Medulla oblongata (tissue), 1 donor: Measurements from ENCODE around the gene PIERCE2.
"Not testable (repeated sequence)": the region's sequence is repeated elsewhere in the genome, so short reads cannot be mapped to it uniquely, and the experiment has no call there.

Experiments
- DNase-seq: peaks from one replicate; pipeline ENCODE4 v3.0.0-alpha.2; 2015; ENCODE audit errors: extremely low spot score

The PIERCE2 gene

DNA sequence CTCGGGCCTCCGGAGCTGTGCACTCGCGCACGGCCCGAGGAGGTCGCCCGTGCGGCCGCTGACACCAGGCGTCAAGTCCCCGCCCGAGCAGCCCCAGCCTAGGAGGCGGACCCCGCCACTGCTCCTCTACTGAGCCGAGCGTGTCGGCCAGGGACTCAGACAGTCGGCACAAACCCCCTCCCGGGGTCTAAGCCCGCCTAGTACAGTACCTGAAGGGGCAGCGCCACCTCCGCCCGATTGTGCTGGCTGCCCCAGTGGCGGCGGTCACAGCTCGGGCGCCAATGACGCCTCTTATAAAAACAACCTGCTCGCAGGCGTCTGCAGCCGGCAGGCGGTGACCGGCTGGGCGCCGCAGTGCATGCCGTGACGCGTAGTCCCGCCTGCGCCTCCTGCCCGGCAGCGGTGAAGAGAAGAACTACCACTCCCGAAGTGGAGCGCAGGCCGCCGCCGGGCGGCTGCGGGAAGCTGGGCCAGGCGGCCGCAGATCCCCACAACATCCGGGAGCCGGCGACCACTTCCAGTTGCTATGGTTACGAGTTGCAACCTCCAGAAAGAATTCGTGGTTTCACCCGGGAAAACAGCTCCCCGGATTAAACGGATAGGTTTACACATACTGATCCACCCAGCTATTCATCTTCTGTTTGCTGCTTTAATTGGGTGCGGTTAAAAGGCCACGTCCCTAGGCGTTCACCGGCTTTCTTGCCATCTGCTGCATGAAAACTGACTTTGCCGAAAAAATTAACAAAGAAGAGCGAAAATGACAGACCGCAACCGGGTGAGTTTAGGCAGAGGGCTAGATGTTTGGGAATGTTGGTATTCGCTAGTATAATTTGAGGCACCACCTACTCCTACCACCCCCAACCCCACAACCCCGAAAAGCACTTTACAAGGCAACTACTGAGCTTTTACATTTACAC lies at the start of gene PIERCE2, which contains the start of gene CCPG1:
Gene PIERCE2, plus strand, starts transcription at position 484 of the 917 bp plus-strand sequence. Its CDS starts 274 bp downstream, at position 758.
Gene CCPG1, minus strand, starts transcription at position 348 of the 917 bp plus-strand sequence. CDS start 18,935 bp downstream, outside the sequence.
- DNase-seq = peak; percentile 93

GRCh38 chr15:55360256-55360655 lies 48.0 kb upstream of the PIERCE2 start:
- DNase-seq = no peak

- no peak for DNase-seq
These were observed 47.2 kb upstream of the PIERCE2 start for GRCh38 chr15:55361048-55361447.

DNA sequence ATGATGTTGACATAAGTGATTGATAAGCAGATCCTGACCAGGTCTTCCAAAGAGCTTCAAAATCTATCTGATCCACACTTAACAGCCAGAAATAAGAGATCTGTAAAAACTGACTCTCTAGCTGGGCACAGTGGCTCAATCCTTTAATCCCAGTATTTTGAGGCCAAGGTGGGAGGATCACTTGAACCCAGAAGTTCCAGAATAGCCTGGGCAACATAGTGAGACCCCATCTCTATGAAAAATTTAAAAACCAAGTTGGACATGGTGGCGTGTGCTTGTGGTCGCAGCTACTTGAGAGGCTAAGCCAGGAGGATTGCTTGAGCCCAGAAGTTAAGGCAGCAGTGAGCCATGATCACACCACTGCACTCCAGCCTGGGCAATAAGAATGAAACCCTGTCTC lies 45.7 kb upstream of the PIERCE2 start:
- no peak for DNase-seq

GRCh38 chr15:55366981-55367380 lies 41.3 kb upstream of the PIERCE2 start:
- no peak for DNase-seq

- DNase-seq = no peak
These were observed 35.4 kb upstream of the PIERCE2 start for GRCh38 chr15:55372701-55373440.

DNA sequence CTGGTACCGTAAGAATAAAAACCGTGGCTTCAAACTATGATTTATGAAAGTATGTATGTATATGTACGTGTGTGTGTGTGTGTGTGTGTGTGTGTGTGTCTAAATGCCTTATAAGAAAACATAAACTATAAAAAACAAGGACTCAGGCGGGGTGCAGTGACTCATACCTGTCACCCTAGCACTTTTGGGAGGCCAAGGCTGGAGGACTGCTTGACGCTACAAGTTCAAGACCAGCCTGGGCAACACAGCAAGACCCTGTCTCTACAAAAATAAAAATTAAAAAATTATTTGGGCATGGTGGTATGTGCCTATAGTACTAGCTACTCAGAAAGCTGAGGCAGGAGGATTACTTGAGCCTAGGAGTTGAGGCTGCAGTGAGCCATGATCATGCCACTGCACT lies 29.2 kb upstream of the PIERCE2 start:
- DNase-seq = no peak

DNA sequence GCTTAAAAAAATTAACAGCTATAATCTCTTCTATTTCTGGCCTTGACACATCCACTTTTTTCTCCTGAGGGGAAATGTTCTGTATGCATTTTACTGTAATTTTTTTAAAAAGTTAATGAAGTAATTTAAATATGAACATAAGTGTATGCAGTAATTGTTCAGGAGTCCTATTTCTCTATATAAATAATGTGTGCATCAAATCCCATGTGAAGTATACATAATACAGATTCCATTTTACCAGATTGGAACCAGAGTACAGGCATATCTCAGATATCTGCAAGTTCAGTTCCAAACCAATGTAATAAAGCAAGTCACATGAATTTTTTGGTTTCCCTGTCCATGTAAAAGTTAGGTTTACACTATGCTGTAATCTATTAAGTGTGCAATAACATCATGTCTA lies 26.7 kb upstream of the PIERCE2 start:
- DNase-seq = no peak

- DNase-seq = no peak
These were observed 24.6 kb upstream of the PIERCE2 start for GRCh38 chr15:55383687-55384086.

DNA sequence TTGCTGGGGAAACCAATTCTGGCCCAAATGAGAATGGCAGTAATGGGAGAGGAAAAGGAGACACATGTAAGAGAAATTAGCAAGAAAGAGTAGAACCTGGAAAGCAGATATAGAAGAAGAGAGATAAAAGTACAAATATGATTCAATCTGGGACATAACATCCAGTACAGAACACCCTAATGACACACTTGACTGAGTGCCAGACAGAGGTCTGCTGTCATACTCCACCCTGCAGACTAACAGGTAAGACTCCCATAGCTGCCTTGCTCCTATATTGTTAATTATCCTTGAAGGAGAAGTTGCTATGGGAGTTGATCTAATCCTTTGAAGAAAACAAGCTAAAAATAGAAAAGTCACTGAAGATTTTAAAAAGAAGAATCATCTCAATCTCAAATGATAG lies 21.3 kb upstream of the PIERCE2 start:
- no peak for DNase-seq

DNA sequence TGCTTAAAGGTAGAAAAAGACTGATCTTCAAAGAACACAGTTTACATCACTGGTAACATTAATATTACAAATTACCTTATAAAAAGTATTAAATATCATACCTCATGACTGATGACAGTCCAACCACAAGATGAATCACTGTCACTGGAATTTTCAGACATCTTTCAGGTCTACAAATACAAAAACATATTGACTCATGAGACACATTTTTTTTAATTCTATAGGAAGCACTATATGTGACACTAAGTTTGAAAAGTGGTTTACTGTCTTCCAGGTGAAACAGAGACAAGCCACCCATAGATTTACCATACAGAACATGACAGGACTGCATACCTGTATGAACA lies 19.1 kb upstream of the PIERCE2 start:
- no peak for DNase-seq

GRCh38 chr15:55394694-55395093 lies 13.6 kb upstream of the PIERCE2 start:
- no peak for DNase-seq

GRCh38 chr15:55398243-55398642 lies 10.1 kb upstream of the PIERCE2 start:
- no peak for DNase-seq

GRCh38 chr15:55400050-55400449 lies 8.2 kb upstream of the PIERCE2 start:
- not testable (repeated sequence) for DNase-seq

DNA sequence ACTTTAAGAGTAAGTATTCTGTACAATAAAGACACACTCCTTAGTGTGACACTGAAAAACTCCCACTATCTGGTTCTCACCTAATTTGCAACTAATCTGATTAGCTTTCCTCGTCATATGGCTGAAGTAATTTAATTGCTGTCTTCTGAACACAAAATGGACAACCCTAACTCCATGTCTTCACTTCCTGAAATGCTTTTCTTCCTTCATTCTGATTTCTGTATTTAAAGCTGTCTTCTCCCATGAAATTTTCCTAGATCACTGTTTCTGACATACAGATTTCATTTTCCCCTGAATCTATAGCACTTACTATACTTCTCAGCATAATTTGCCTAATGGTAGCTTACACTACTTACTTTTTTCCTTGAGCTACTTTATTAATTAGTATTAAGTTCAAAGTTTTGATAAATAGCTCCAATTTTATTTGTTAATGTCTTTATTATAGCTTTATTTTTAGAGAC lies 6.5 kb upstream of the PIERCE2 start:
- no peak for DNase-seq

DNA sequence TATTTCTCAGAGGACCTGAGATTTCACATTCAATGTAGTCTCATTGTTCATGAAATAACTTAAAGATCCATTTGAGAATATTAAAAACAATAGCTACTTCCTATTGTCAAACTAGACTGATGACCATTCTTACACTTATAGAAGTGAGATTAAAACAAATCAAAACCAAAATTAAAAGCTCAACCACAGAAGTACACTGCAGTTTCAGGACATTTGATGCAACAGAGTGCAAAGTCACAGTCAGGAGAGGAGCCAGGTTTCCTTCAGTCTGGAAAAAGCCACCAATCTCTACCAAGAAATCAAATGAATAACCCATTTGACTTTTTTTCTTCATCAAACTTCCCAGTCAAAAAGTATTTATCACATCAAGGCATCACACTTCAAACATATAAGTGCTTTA lies 5.6 kb upstream of the PIERCE2 start:
- DNase-seq = peak; percentile 29

GRCh38 chr15:55403531-55403930 lies 4.8 kb upstream of the PIERCE2 start:
- DNase-seq = peak; percentile 8

DNA sequence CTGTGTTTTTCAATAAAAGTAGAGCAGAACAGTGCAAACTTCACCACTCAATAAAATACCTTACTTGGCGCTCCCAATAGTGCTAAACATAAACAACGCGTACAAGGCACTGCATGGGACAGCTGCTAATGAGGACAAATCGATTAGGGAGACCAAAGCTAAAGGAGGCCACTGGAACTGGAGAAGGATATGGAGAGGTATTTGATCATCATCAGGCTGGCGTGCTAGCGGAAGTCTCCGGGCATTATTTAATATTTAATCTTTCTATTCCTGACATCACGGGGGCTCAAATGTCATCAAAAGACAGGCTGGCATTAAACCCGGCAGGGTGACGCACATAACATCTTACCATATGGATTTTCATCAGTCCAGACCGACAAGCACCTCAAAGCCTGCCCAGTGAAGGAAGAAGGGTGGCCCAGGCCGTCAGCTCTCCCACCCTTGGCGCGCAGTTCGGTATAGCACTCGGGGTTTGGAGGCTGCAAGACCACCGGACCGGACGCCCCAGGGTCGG lies 740 bp upstream of the PIERCE2 start:
- DNase-seq = no peak

DNA sequence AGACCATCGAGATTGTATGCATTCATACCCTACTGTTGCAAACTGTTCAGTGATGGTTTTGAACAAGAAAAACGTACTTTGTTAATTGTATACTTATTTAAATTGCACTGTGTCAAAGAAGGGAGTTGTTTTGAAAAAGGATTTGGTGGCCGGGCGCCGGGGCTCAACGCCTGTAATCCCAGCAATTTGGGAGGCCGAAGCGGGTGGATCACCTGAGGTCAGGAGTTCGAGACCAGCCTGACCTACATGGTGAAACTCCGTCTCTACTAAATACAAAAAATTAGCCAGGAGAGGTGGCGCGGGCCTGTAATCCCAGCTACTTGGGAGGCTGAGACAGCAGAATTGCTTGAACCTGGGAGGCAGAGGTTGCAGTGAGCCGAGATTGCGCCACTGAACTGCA lies 681 bp downstream of the PIERCE2 start:
- not testable (repeated sequence) for DNase-seq

- DNase-seq = not testable (repeated sequence)
These were observed 9.4 kb downstream of the PIERCE2 start for GRCh38 chr15:55417678-55418077.

GRCh38 chr15:55420171-55420866 lies 12.0 kb downstream of the PIERCE2 start:
- DNase-seq = no peak

DNA sequence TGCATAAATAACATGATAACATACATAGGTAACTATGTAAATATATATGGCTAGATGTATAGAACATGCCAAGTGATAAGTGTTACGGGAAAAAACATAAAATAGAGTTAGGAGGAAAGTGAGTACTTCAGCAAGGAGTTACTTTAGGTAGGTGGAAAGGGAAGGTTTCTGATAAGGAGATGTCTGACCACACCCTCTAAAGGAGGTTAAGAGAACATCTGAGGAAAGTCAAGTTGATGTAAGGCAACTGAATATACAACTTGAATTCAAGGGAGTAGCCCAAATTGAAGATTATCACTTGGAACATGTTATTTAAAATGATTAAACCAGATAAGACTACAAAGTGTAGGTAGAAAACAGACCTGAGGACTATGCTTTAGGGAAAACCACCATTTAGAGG lies 13.8 kb downstream of the PIERCE2 start:
- DNase-seq = no peak
